ENCODE measurements around the gene ARPC5.

DNA sequence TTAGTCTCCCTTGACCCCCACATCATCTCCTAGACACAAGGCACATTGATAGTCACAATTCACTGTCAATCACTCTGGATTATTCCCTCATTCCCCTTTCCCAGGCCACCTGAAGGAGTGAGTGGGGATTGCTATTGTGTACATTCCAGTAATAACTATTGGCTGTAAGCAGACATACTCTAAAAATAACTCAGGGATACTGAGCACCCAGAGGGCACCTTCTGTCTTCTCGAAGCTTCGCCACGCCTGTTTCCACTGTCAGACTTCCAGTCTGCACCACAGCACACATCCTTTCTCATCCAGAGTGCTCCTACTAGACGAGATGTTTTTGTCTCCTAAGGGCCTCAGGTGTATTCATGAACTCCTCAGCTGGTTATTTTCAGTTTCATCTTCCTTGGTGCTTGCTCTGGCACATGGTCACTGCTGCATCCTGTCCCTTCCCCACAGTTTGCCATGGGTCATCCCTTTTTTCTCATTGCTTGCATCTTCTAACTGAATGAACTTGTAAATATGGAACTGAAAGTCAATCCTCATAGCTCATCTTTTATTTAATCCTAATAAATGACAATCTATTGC is 18.4 kb upstream of the ARPC5 start:
- TF ChIP-seq, protein P1, sequence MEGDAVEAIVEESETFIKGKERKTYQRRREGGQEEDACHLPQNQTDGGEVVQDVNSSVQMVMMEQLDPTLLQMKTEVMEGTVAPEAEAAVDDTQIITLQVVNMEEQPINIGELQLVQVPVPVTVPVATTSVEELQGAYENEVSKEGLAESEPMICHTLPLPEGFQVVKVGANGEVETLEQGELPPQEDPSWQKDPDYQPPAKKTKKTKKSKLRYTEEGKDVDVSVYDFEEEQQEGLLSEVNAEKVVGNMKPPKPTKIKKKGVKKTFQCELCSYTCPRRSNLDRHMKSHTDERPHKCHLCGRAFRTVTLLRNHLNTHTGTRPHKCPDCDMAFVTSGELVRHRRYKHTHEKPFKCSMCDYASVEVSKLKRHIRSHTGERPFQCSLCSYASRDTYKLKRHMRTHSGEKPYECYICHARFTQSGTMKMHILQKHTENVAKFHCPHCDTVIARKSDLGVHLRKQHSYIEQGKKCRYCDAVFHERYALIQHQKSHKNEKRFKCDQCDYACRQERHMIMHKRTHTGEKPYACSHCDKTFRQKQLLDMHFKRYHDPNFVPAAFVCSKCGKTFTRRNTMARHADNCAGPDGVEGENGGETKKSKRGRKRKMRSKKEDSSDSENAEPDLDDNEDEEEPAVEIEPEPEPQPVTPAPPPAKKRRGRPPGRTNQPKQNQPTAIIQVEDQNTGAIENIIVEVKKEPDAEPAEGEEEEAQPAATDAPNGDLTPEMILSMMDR (IDR thresholded peaks at IDR 0.05; ENCODE audit: low read depth, low read length): no peak
- TF ChIP-seq, protein P2, sequence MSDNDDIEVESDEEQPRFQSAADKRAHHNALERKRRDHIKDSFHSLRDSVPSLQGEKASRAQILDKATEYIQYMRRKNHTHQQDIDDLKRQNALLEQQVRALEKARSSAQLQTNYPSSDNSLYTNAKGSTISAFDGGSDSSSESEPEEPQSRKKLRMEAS (IDR thresholded peaks at IDR 0.05; ENCODE audit: low read depth, low read length): no peak
- TF ChIP-seq POLR2A (IDR thresholded peaks at IDR 0.05; ENCODE audit: extremely low read depth, insufficient read length): no peak
- TF ChIP-seq MYC (IDR thresholded peaks at IDR 0.05; ENCODE audit: low read depth, low read length): no peak
